Measurements from ENCODE around the gene EIF2B2. TPM values are rescaled to one million over a fixed set of nuclear protein-coding genes. Genes with fewer than 3 reads are reported as not detected.

EIF2B2 gene
- total RNA-seq (2021), result 48.3 and 53.4 TPM in 2 replicates
- long read RNA-seq, full-length matches to known transcripts, result 276 of 289 reads
- long read RNA-seq, partial matches to known transcripts, result 7 of 289 reads
- long read RNA-seq, other reads (novel, unspliced or antisense), result 6 of 289 reads

DNA sequence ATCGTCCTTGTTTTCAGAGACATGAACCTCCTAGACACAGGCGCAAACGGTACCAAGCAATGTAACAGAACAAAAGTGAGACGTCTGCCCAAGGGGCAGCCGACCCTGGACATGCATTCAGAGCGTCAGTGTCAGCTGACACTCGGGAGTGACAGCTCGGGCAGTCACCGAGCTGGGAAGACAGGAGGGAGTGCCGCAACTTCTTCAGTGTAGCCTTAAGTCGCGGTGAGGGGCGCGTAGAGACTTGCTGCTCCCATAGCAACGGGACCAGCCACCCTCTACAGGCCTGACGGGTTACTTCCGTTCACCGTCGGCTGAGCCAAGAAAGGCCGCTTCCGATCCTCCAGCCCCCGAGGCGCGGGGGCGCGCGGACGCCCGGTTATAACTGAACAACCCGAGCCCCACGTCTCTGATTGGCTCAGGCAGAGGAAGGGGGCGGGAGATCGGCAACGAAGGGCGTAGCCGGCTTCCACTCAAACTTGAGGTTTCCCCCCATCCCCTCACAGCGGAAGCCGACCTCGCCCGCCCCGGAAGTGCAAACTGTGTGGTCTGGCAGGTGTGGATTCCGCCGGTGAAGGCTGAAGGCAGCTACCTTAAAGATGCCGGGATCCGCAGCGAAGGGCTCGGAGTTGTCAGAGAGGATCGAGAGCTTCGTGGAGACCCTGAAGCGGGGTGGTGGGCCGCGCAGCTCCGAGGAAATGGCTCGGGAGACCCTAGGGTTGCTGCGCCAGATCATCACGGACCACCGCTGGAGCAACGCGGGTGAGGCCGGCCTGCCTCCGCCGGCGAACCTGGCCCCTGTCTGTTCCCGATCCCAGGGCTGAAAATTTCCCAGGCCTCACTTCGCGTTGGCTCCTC lies at the start of gene EIF2B2:
EIF2B2 (plus strand) TSS at position 530 of the 858 bp plus-strand sequence; CDS start at position 600, 70 bp downstream.
- Mint-ChIP-seq H3K4me1 (peaks cover 12 to 15% of the 10 kb centered on the region in 2 experiments), H3K27ac (peak within 1 kb of the TSS; percentile 38 to 96 (median 86); a peak in 5 of 7 replicates), H3K36me3 (ENCODE audit: insufficient read depth in 1 of 3, low read depth in 3 of 3) (peaks cover 2 to 40% (median 33%) of the 10 kb centered on the region in 3 experiments; a peak in 6 of 7 replicates), H3K27me3 (ENCODE audit: low read depth) (no peaks in the 10 kb centered on the region), H3K9me3 (peaks cover 3 to 4% of the 10 kb centered on the region in 2 experiments; a peak in 1 of 5 replicates), H3K4me3 (peak within 1 kb of the TSS; percentile 98)
- Histone ChIP-seq H3T11ph (ENCODE audit: low read length) (no peak within 1 kb of the TSS), H3K23ac (ENCODE audit: insufficient read length, low read depth, low read length) (no peak within 1 kb of the TSS), H3K4me2 (ENCODE audit: insufficient read depth, insufficient read length, low read length) (peak within 1 kb of the TSS; percentile 100), H4K5ac (ENCODE audit: insufficient read length, low read depth, low read length) (no peak within 1 kb of the TSS), H4K20me1 (ENCODE audit: control insufficient read depth, insufficient read depth, insufficient read length) (no peaks in the 10 kb centered on the region), H4K91ac (ENCODE audit: insufficient read length, low read depth, low read length) (no peak within 1 kb of the TSS), H3K14ac (ENCODE audit: insufficient read depth, low read length) (peak within 1 kb of the TSS; percentile 67), H2BK5ac (ENCODE audit: insufficient read length, low read length) (no peak within 1 kb of the TSS), H2BK20ac (ENCODE audit: low read depth, low read length, poor library complexity, severe bottlenecking) (no peak within 1 kb of the TSS), H3K27me3 (ENCODE audit: insufficient read depth, low read length) (no peaks in the 10 kb centered on the region), H3K23me2 (ENCODE audit: insufficient read length, low read depth, low read length, poor library complexity, severe bottlenecking) (peaks cover 12% of the 10 kb centered on the region), H2BK12ac (ENCODE audit: insufficient read length, low read depth, low read length) (no peak within 1 kb of the TSS), H3K27ac (ENCODE audit: insufficient read length, low read depth, low read length) (no peak within 1 kb of the TSS), H2BK120ac (ENCODE audit: low read depth, low read length, poor library complexity, severe bottlenecking) (no peak within 1 kb of the TSS), H2BK15ac (ENCODE audit: low read depth, low read length) (no peak within 1 kb of the TSS), H3K4ac (ENCODE audit: low read depth, low read length) (no peak within 1 kb of the TSS), H2AFZ (ENCODE audit: low read length) (peak within 1 kb of the TSS; percentile 1), H3K9me3 (ENCODE audit: control insufficient read depth, low read depth, low read length) (no peaks in the 10 kb centered on the region), H3K4me1 (ENCODE audit: insufficient read depth, low read length) (peaks cover 5% of the 10 kb centered on the region; the same call in 1 of the 2 replicates), H4K8ac (replicated peaks; ENCODE audit: insufficient read length, low read depth, low read length) (no peak within 1 kb of the TSS), H2AK5ac (ENCODE audit: insufficient read length, low read length) (no peak within 1 kb of the TSS), H3K18ac (ENCODE audit: insufficient read length, low read depth, low read length) (no peak within 1 kb of the TSS), H3K79me2 (ENCODE audit: insufficient read depth, low read length) (peaks cover 6% of the 10 kb centered on the region; the same call in 1 of the 2 replicates), H3K79me1 (ENCODE audit: insufficient read depth, low read depth, low read length, poor library complexity, severe bottlenecking) (peaks cover 7% of the 10 kb centered on the region), H3K9ac (ENCODE audit: extremely low read depth, insufficient read length, low read length) (peak within 1 kb of the TSS; percentile 88), H3K56ac (ENCODE audit: insufficient read length, low read depth, low read length) (no peak within 1 kb of the TSS)
- peak; percentile 99 for DNase-seq
- no CpG with 5 or more reads among the region's 66 CpGs for WGBS (ENCODE audit: extremely low coverage, insufficient read length, low lambda C conversion rate)
- TF ChIP-seq, protein P1, sequence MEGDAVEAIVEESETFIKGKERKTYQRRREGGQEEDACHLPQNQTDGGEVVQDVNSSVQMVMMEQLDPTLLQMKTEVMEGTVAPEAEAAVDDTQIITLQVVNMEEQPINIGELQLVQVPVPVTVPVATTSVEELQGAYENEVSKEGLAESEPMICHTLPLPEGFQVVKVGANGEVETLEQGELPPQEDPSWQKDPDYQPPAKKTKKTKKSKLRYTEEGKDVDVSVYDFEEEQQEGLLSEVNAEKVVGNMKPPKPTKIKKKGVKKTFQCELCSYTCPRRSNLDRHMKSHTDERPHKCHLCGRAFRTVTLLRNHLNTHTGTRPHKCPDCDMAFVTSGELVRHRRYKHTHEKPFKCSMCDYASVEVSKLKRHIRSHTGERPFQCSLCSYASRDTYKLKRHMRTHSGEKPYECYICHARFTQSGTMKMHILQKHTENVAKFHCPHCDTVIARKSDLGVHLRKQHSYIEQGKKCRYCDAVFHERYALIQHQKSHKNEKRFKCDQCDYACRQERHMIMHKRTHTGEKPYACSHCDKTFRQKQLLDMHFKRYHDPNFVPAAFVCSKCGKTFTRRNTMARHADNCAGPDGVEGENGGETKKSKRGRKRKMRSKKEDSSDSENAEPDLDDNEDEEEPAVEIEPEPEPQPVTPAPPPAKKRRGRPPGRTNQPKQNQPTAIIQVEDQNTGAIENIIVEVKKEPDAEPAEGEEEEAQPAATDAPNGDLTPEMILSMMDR (conservative IDR thresholded peaks at IDR 0.05), result peak; percentile 36; the same call in 2 of the 3 replicates

All from H9 (cell line).